ENCODE results near the gene FAM161A.
"Not testable (repeated sequence)": the region's sequence is repeated elsewhere in the genome, so short reads cannot be mapped to it uniquely, and the experiment has no call there.

Gene FAM161A

DNA sequence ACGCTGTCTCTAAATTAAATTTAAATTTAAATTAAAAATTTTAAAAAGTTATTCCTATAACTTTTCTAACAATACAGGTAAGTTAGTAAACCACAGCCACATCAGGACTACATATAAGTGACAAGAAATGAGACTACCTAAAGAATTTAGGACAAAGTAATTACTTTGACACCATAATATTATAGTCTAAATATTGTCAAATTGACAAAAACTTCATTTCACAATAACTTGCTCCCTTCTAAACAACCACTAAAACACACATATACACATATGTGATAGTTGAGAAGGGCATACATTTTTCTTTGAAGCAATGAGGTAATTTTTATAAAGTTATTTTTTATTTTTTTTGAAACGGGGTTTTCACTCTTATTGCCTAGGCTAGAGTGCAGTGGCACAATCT is 31.6 kb downstream of the FAM161A start:
- POLR2A ChIA-PET = no interaction called here
- no peak for DNase-seq (ENCODE audit: extremely low spot score)
- TF ChIP-seq SP1 (IDR thresholded peaks at IDR 0.05) (no peak), L3MBTL2 (conservative IDR thresholded peaks at IDR 0.05) (no peak), LEF1 (IDR thresholded peaks at IDR 0.05; ENCODE audit: borderline replicate concordance) (no peak), FOXK2 (IDR thresholded peaks at IDR 0.05) (no peak), CTBP1 (IDR thresholded peaks at IDR 0.05; ENCODE audit: borderline replicate concordance) (no peak), PKNOX1 (IDR thresholded peaks at IDR 0.05) (no peak), ELF4 (IDR thresholded peaks at IDR 0.05) (no peak)
- CTCF ChIA-PET = no interaction called here

DNA sequence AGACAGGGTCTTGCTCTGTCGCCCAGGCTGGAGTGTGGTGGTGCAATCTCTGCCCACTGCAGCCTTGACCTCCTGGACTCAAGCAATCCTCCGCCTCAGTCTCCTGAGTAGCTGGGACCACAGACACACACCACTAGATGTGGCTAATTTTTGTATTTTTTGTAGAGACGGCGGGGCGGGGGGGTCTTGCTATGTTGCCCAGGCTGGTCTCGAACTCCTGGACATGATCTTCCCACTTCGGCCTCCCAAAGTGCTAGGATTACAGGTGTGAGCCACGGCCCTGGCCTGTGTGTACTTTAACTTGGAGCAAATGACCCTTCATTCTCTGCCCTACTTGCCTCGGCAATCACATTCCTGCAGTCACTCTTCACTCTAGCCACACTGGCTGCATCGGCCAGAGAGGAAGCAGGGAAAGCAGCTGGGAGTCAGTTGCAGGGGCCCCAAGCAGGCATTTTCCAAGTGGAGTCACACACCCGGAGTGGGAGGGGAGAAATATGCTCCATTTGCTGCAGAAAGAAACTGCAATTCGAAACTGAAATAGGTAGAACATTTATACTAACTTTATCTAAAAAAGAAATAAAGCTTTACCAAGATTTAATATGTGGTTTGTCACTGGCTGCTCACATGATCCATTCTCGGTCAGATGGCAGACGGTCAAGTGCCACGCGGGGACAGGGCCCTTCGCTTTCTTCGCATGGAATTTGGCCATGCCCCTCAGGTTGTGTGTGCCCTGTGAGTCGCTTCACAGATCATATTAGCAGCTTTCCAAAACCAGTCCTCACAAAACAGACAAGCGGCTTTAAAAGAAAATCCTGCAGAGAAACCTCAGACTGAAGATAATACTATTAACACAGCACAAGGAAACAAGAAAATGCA is 37.1 kb downstream of the FAM161A start:
- TF ChIP-seq SP1 (IDR thresholded peaks at IDR 0.05) (no peak), LEF1 (IDR thresholded peaks at IDR 0.05; ENCODE audit: borderline replicate concordance) (no peak), FOXM1 (IDR thresholded peaks at IDR 0.05; ENCODE audit: borderline replicate concordance) (no peak), ARNT (IDR thresholded peaks at IDR 0.05) (no peak), FOXA1 (IDR thresholded peaks at IDR 0.05) (no peak), FOXK2 (IDR thresholded peaks at IDR 0.05) (no peak), SUZ12 (IDR thresholded peaks at IDR 0.05) (no peak), NFRKB (IDR thresholded peaks at IDR 0.05) (no peak), ELF4 (IDR thresholded peaks at IDR 0.05) (no peak), L3MBTL2 (conservative IDR thresholded peaks at IDR 0.05) (no peak), BHLHE40 (IDR thresholded peaks at IDR 0.05; ENCODE audit: borderline replicate concordance) (no peak)
- ChIA-PET POLR2A (no interaction called here), CTCF (no interaction called here)
- no peak for DNase-seq (ENCODE audit: extremely low spot score)

DNA sequence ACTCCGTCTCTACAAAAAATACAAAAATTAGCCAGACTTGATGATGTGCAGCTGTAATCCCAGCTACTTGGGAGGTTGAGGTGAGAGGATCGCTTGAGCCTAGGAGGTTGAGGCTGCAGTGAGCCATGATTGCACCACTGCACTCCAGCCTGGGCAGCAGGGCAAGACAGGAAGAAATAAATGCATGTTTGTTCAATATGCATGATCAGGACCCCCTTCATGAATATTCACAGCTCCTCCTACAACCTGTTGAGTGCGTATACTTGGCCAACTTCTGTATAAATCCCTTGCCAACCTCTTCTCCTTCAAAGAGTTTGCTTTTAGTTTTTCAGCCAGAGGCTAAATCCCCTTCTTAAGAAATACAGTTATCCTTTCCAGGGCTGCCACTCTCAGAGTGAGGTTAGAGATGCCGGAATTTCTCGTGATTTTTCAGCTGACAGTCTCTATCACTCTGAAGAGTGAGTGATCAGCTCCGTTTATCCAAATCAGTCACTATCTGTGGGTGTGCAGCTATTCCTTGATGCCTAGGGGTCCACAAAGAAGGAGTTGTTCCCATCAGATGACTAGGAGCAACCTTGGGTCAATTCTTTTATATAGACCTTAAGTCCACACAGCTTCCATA is 39.2 kb downstream of the FAM161A start:
- no peak for DNase-seq (ENCODE audit: extremely low spot score)
- ChIA-PET POLR2A (no interaction called here), CTCF (no interaction called here)
- TF ChIP-seq FOXA1 (IDR thresholded peaks at IDR 0.05) (no peak), FOXM1 (IDR thresholded peaks at IDR 0.05; ENCODE audit: borderline replicate concordance) (no peak), BHLHE40 (IDR thresholded peaks at IDR 0.05; ENCODE audit: borderline replicate concordance) (no peak), TARDBP (IDR thresholded peaks at IDR 0.05) (no peak), ARNT (IDR thresholded peaks at IDR 0.05) (no peak), SP1 (IDR thresholded peaks at IDR 0.05) (no peak), NFRKB (IDR thresholded peaks at IDR 0.05) (no peak), SUZ12 (IDR thresholded peaks at IDR 0.05) (no peak), FOXK2 (IDR thresholded peaks at IDR 0.05) (no peak)

DNA sequence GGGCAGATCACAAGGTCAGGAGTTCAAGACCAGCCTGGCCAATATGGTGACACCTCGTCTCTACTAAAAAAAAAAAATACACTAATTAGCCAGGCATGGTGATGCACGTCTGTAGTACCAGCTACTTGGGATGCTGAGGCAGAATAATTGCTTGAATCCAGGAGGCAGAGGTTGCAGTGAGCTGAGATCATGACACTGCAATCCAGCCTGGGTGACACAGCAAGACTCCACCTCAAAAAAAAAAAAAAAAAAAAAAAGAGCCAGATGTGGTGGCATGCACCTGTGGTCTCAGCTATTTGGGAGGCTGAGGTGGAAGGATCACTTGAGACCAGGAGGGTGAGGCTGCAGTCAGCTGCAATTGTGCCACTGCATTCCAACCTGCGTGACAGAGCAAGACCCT is 40.5 kb downstream of the FAM161A start:
- CTCF ChIA-PET; POLR2A ChIA-PET; DNase-seq (ENCODE audit: extremely low spot score): not testable (repeated sequence)

GRCh38 chr2:61811821-61812220 is 42.0 kb downstream of the FAM161A start:
- ChIA-PET POLR2A (no interaction called here), CTCF (no interaction called here)
- no peak for TF ChIP-seq FOXA1 (IDR thresholded peaks at IDR 0.05)
- TF ChIP-seq HDGF (IDR thresholded peaks at IDR 0.05; ENCODE audit: borderline replicate concordance) = no peak
- no peak for TF ChIP-seq FOXK2 (IDR thresholded peaks at IDR 0.05)
- TF ChIP-seq ELF4 (IDR thresholded peaks at IDR 0.05) = no peak
- no peak for TF ChIP-seq PKNOX1 (IDR thresholded peaks at IDR 0.05)
- TF ChIP-seq SP1 (IDR thresholded peaks at IDR 0.05) = no peak
- no peak for TF ChIP-seq FOXM1 (IDR thresholded peaks at IDR 0.05; ENCODE audit: borderline replicate concordance)
- TF ChIP-seq ZNF384 (IDR thresholded peaks at IDR 0.05) = no peak
- TF ChIP-seq NFRKB (IDR thresholded peaks at IDR 0.05) = no peak
- TF ChIP-seq BHLHE40 (IDR thresholded peaks at IDR 0.05; ENCODE audit: borderline replicate concordance) = no peak
- TF ChIP-seq L3MBTL2 (conservative IDR thresholded peaks at IDR 0.05) = no peak
- no peak for DNase-seq (ENCODE audit: extremely low spot score)

GRCh38 chr2:61810203-61810602 is 43.7 kb downstream of the FAM161A start:
- CTCF ChIA-PET = not testable (repeated sequence)
- POLR2A ChIA-PET = interaction anchor here (2.7 kb wide), 1 partner anchor 43 kb away, joined by 5 read pairs; the partner anchor contains the start of gene FAM161A

GRCh38 chr2:61808693-61809092 is 45.2 kb downstream of the FAM161A start:
- POLR2A ChIA-PET = interaction anchor here (2.7 kb wide), 1 partner anchor 45 kb away, joined by 5 read pairs; the partner anchor contains the start of gene FAM161A
- CTCF ChIA-PET; DNase-seq (ENCODE audit: extremely low spot score): not testable (repeated sequence)

More at GRCh38 chr2:61810203-61810602, 43.7 kb downstream of the FAM161A start:
- DNase-seq (ENCODE audit: extremely low spot score) = not testable (repeated sequence)
